Right lobe of liver (tissue), 6 donors: Measurements from ENCODE around the gene EZR. TPM values are rescaled to one million over a fixed set of nuclear protein-coding genes. Genes with fewer than 3 reads are reported as not detected.

Experiments used
- ATAC-seq, 4 donors: fragments of 200-7000 bp; cut with Tn5 transposase; one replicate each; pipeline ENCODE4 v1.9.1; 2020; ENCODE audit warnings: mild to moderate bottlenecking in 4 of 4, moderate library complexity in 4 of 4
- DNase-seq, 3 donors: peaks; one replicate each; pipeline ENCODE4 v3.0.0-alpha.2; 2020
- H3K27ac ChIP-seq, 3 donors: fragments of 200-600 bp; one replicate each; pipeline ENCODE4 v1.8.0; 2022
- H3K27me3 ChIP-seq, 2 donors: fragments of 200-600 bp; one replicate each; pipeline ENCODE4 v1.8.0; 2022
- H3K36me3 ChIP-seq, 4 donors: fragments of 200-600 bp; sonication (generic) in 1 of 4; one replicate each; pipeline versions ENCODE4 v1.5.1 to v1.8.0; 2017 to 2022; ENCODE audit warnings: control low read depth in 1 of 4
- H3K4me1 ChIP-seq, 4 donors: fragments of 200-600 bp; sonication (generic) in 1 of 4; one replicate each; pipeline versions ENCODE4 v1.5.1 to v1.8.0; 2017 to 2022; ENCODE audit warnings: control low read depth in 1 of 4
- H3K4me3 ChIP-seq, 3 donors: fragments of 200-600 bp; one replicate each; pipeline ENCODE4 v1.8.0; 2022
- H3K9me3 ChIP-seq, 4 donors: fragments of 200-600 bp; sonication (generic) in 1 of 4; one replicate each; pipeline versions ENCODE4 v1.5.1 to v1.8.0; 2017 to 2022; ENCODE audit warnings: control low read depth in 1 of 4
- CTCF ChIP-seq, 4 donors: fragments of 200-600 bp in 3 of 4; fragments of 450-650 bp in 1 of 4; IDR thresholded peaks; one replicate each; pipeline versions ENCODE4 v1.5.1 to v1.8.0; 2016 to 2022; ENCODE audit warnings: antibody characterized with exemption in 4 of 4, mild to moderate bottlenecking in 2 of 4
- POLR2A ChIP-seq: fragments of 450-650 bp; IDR thresholded peaks from one replicate; pipeline ENCODE4 v1.6.1; 2017; ENCODE audit warnings: antibody characterized with exemption, mild to moderate bottlenecking
- WGBS: methylation state at CpG from one replicate; pipeline ENCODE4 v1.1.6; 2018; ENCODE audit warnings: low coverage, low lambda C conversion rate; ENCODE audit not compliant: insufficient coverage; ENCODE audit errors: missing lambda C conversion rate; 5-methylcytosine and 5-hydroxymethylcytosine counted together
- intact Hi-C, 2 donors: fragments of 100-400 bp; cut with DNase I; formaldehyde crosslinking; loops; one replicate each; pipeline versions ENCODE4 v1.11.2 to v1.14.1; 2022
- total RNA-seq, 6 experiments: library from RNA; depleted of rRNA in 2 of 6; stranded (reverse); fragments of >200 nt in 2 of 6; fragmentation: NEBNext Ultra II Directional in 3 of 6; extraction: Animal tissue kit (Norgen Biotek cat#: 25700) in 3 of 6; gene quantifications; one replicate each; pipeline versions ENCODE4 v1.1.0 to v1.2.4, GENCODE V29; 2016 to 2023
- donor health status: DM: no; HTN: yes; CAD: no.
- donor health status: DM: no; HTN: no; CAD: no.
- donor health status: DM: no; HTN: no; CAD: no.
- donor health status: DM: no; HTN: yes; CAD: no.
- donor health status: DM: no; HTN: yes; CAD: no.

Gene EZR
- total RNA-seq, 6 experiments from 2014 or later = 26.4 to 161 (median 35.9) TPM

GRCh38 chr6:158729906-158730540 is 89.1 kb downstream of the EZR start:
- no peak for TF ChIP-seq POLR2A
- TF ChIP-seq CTCF (IDR thresholded peaks at IDR 0.05) = no peak
- WGBS = 74% methylated on average over 6 of the region's 6 CpGs
- H3K36me3 ChIP-seq = no peaks in the 10 kb centered on the region
- no peaks in the 10 kb centered on the region for H3K27me3 ChIP-seq
- no peak overlapping the region for H3K27ac ChIP-seq
- ATAC-seq (no peak), DNase-seq (no peak)
- intact Hi-C loops = no loop called here
- H3K4me1 ChIP-seq = no peaks in the 10 kb centered on the region
- no peak overlapping the region for H3K4me3 ChIP-seq
- H3K9me3 ChIP-seq = no peaks in the 10 kb centered on the region

GRCh38 chr6:158725704-158726103 is 93.5 kb downstream of the EZR start:
- 91% methylated on average over 6 of the region's 8 CpGs for WGBS
- H3K4me1 ChIP-seq = no peaks in the 10 kb centered on the region
- no peak overlapping the region for H3K4me3 ChIP-seq
- intact Hi-C loops = no loop called here
- no peak for TF ChIP-seq CTCF (IDR thresholded peaks at IDR 0.05)
- TF ChIP-seq POLR2A = no peak
- no peaks in the 10 kb centered on the region for H3K36me3 ChIP-seq
- no peak for DNase-seq
- no peak for ATAC-seq
- no peaks in the 10 kb centered on the region for H3K27me3 ChIP-seq
- no peaks in the 10 kb centered on the region for H3K9me3 ChIP-seq
- no peak overlapping the region for H3K27ac ChIP-seq

- H3K36me3 ChIP-seq = no peaks in the 10 kb centered on the region
- H3K27me3 ChIP-seq = no peaks in the 10 kb centered on the region
- H3K4me3 ChIP-seq = no peak overlapping the region
- intact Hi-C loops = no loop called here
- H3K27ac ChIP-seq = no peak overlapping the region
- 67% methylated on average over 5 of the region's 5 CpGs for WGBS
- DNase-seq = no peak
- H3K9me3 ChIP-seq = no peaks in the 10 kb centered on the region
- TF ChIP-seq CTCF (IDR thresholded peaks at IDR 0.05) = no peak
- TF ChIP-seq POLR2A = no peak
- H3K4me1 ChIP-seq = no peaks in the 10 kb centered on the region
- ATAC-seq = no peak
Measured at GRCh38 chr6:158722176-158722729, 96.9 kb downstream of the EZR start.

GRCh38 chr6:158718461-158719046 is 100.6 kb downstream of the EZR start:
- 52% methylated on average over 9 of the region's 13 CpGs for WGBS
- H3K4me1 ChIP-seq = no peaks in the 10 kb centered on the region
- no peaks in the 10 kb centered on the region for H3K36me3 ChIP-seq
- no peak for TF ChIP-seq POLR2A
- TF ChIP-seq CTCF (IDR thresholded peaks at IDR 0.05) = peak; percentile 26 to 62 (median 48)
- H3K9me3 ChIP-seq = no peaks in the 10 kb centered on the region
- DNase-seq (peak in 1 of 3 donors; percentile 39), ATAC-seq (peak; percentile 57 to 75 (median 60))
- no peaks in the 10 kb centered on the region for H3K27me3 ChIP-seq
- intact Hi-C loops = no loop called here
- H3K4me3 ChIP-seq = no peak overlapping the region
- H3K27ac ChIP-seq = no peak overlapping the region
